ENCODE measurements around the gene MRPL12.

DNA sequence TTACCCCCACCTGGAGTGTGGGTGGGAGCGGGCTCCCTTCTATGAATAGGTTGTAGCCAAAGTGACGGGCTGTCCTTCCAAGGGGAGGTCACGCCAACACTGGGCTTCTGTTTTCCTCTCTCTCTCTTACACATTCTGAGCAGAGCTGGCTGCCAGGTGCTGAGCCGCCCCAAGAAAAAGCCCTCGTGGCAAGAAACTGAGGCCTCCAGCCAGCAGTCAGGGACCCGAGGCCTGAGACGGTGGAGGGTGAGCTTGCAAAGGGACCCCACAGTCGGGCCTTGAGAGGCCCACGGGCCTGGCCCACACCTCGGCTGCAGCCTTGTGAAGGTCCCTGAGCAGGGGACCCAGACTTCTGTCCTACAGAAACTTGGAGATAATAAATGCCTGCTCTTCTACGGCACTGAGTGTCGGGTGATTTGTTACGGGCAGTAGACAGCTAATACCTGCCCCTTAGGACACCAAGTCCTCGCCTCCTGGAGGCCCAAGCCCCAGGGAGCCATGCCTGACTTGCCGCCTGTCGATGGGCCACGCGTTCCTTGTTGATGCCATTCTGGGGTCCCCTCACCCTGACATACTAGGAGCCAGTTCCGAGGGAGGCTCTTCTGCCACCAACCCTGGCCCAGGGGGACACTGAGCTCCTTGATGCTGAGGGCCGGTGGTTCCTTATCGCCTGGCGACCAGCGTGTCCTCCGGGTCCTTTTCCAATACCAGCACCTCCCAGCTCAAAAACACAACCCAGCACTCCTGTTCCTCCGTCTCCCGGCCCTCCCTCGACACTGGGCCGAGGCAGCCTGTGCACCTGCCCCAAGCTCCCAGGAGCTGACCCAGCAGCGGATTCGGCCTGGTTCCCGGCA, 35.0 kb downstream of the MRPL12 start:
- TF ChIP-seq, protein P1, sequence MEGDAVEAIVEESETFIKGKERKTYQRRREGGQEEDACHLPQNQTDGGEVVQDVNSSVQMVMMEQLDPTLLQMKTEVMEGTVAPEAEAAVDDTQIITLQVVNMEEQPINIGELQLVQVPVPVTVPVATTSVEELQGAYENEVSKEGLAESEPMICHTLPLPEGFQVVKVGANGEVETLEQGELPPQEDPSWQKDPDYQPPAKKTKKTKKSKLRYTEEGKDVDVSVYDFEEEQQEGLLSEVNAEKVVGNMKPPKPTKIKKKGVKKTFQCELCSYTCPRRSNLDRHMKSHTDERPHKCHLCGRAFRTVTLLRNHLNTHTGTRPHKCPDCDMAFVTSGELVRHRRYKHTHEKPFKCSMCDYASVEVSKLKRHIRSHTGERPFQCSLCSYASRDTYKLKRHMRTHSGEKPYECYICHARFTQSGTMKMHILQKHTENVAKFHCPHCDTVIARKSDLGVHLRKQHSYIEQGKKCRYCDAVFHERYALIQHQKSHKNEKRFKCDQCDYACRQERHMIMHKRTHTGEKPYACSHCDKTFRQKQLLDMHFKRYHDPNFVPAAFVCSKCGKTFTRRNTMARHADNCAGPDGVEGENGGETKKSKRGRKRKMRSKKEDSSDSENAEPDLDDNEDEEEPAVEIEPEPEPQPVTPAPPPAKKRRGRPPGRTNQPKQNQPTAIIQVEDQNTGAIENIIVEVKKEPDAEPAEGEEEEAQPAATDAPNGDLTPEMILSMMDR (IDR thresholded peaks at IDR 0.05), result no peak
- no peak for TF ChIP-seq POLR2A (IDR thresholded peaks at IDR 0.05)

Data from uterus (tissue), 2 donors.